ENCODE data around the gene LRRC37A3. TPM values are rescaled to one million over a fixed set of nuclear protein-coding genes. Genes with fewer than 3 reads are reported as not detected.
"Not testable (repeated sequence)": the region's sequence is repeated elsewhere in the genome, so short reads cannot be mapped to it uniquely, and the experiment has no call there.

The LRRC37A3 gene
- total and polyA plus RNA-seq, 12 donors, result 1.0 to 5.9 (median 3.2) TPM

GRCh38 chr17:64938925-64939474 lies 19.7 kb upstream of the LRRC37A3 start:
- peak in 8 of 9 donors; percentile 10 to 79 (median 50) for TF ChIP-seq CTCF (IDR thresholded peaks at IDR 0.05)
- no peak overlapping the region for H3K27ac ChIP-seq
- intact Hi-C loops (cut with DNase I), result loop anchor here in 4 of 10 donors (5.0 to 10.0 kb wide), 3 partner anchors 248 to 266 kb away; no protein-coding TSS in a partner anchor
- H3K4me1 ChIP-seq, result no peaks in the 10 kb centered on the region
- DNase-seq (peak; percentile 29 to 48), ATAC-seq (peak in 6 of 8 donors; percentile 38 to 82 (median 63))
- 42 to 45% methylated on average over 11 of the region's 11 CpGs for WGBS, 2 donors
- no peaks in the 10 kb centered on the region for H3K36me3 ChIP-seq
- H3K9me3 ChIP-seq, result no peaks in the 10 kb centered on the region
- H3K27me3 ChIP-seq, result no peaks in the 10 kb centered on the region
- H3K4me3 ChIP-seq, result peak overlapping the region in 1 of 10 donors; percentile 20

- H3K9me3 ChIP-seq, result no peaks in the 10 kb centered on the region
- no peak overlapping the region for H3K27ac ChIP-seq
- H3K27me3 ChIP-seq, result no peaks in the 10 kb centered on the region
- TF ChIP-seq CTCF (IDR thresholded peaks at IDR 0.05), result no peak
- no peak overlapping the region for H3K4me3 ChIP-seq
- H3K4me1 ChIP-seq, result no peaks in the 10 kb centered on the region
- ATAC-seq, result no peak
- DNase-seq, result no peak
- intact Hi-C loops (cut with DNase I), result loop anchor here in 4 of 10 donors (5.0 to 10.0 kb wide), 3 partner anchors 249 to 267 kb away; no protein-coding TSS in a partner anchor
- no peaks in the 10 kb centered on the region for H3K36me3 ChIP-seq
These were observed 19.0 kb upstream of the LRRC37A3 start for GRCh38 chr17:64938290-64938689.

- TF ChIP-seq CTCF (IDR thresholded peaks at IDR 0.05), result no peak
- intact Hi-C loops (cut with DNase I), result loop anchor here in 4 of 10 donors (5.0 to 10.0 kb wide), 3 partner anchors 251 to 269 kb away; no protein-coding TSS in a partner anchor
- ATAC-seq, result no peak
These were observed 16.8 kb upstream of the LRRC37A3 start for GRCh38 chr17:64936117-64936516.

GRCh38 chr17:64934284-64934778 lies 15.1 kb upstream of the LRRC37A3 start:
- not testable (repeated sequence) for H3K27me3 ChIP-seq, DNase-seq, H3K36me3 ChIP-seq, H3K4me3 ChIP-seq, H3K27ac ChIP-seq, H3K9me3 ChIP-seq, H3K4me1 ChIP-seq
- intact Hi-C loops (cut with DNase I), result loop anchor here in 4 of 10 donors (5.0 to 10.0 kb wide), 3 partner anchors 260 to 270 kb away; no protein-coding TSS in a partner anchor
- 92 to 94% methylated on average over 6 of the region's 6 CpGs for WGBS, 2 donors
- peak in 1 of 8 donors; percentile 56 for ATAC-seq

More at GRCh38 chr17:64936117-64936516, 16.8 kb upstream of the LRRC37A3 start:
- no peaks in the 10 kb centered on the region for H3K9me3 ChIP-seq
- no peak overlapping the region for H3K4me3 ChIP-seq
- no peak for DNase-seq
- 92% methylated on average over 10 of the region's 10 CpGs for WGBS, 2 donors
- H3K36me3 ChIP-seq, result no peaks in the 10 kb centered on the region
- H3K4me1 ChIP-seq, result no peaks in the 10 kb centered on the region
- no peaks in the 10 kb centered on the region for H3K27me3 ChIP-seq
- H3K27ac ChIP-seq, result no peak overlapping the region

- not testable (repeated sequence) for H3K27ac ChIP-seq, H3K27me3 ChIP-seq, H3K4me3 ChIP-seq, ATAC-seq, H3K9me3 ChIP-seq, H3K4me1 ChIP-seq, H3K36me3 ChIP-seq, DNase-seq
- intact Hi-C loops (cut with DNase I), result loop anchor here in 4 of 10 donors (5.0 to 10.0 kb wide), 3 partner anchors 262 to 272 kb away; no protein-coding TSS in a partner anchor
- WGBS, 2 donors, result 90 to 93% methylated on average over 3 of the region's 3 CpGs
These were observed 13.6 kb upstream of the LRRC37A3 start for GRCh38 chr17:64932850-64933249.

GRCh38 chr17:64930374-64930773 lies 11.1 kb upstream of the LRRC37A3 start:
- H3K36me3 ChIP-seq, H3K9me3 ChIP-seq, H3K4me1 ChIP-seq, H3K27me3 ChIP-seq, ATAC-seq, DNase-seq, H3K27ac ChIP-seq, H3K4me3 ChIP-seq: not testable (repeated sequence)
- WGBS, 2 donors, result 74 to 75% methylated on average over 7 of the region's 7 CpGs
- intact Hi-C loops (cut with DNase I), result loop anchor here in 4 of 10 donors (5.0 to 10.0 kb wide), 3 partner anchors 264 to 274 kb away; no protein-coding TSS in a partner anchor

- H3K36me3 ChIP-seq, H3K4me1 ChIP-seq, DNase-seq, H3K27me3 ChIP-seq, ATAC-seq, H3K9me3 ChIP-seq, H3K4me3 ChIP-seq, H3K27ac ChIP-seq: not testable (repeated sequence)
- intact Hi-C loops (cut with DNase I), result loop anchor here in 5 of 10 donors (5.0 to 10.0 kb wide), 4 partner anchors 33 to 275 kb away; no protein-coding TSS in a partner anchor
- 89 to 98% methylated on average over 3 to 6 of the region's 6 CpGs for WGBS, 2 donors
These were observed 10.3 kb upstream of the LRRC37A3 start for GRCh38 chr17:64929419-64930209.

- H3K4me1 ChIP-seq, H3K27ac ChIP-seq, H3K27me3 ChIP-seq, ATAC-seq, H3K9me3 ChIP-seq, H3K4me3 ChIP-seq, H3K36me3 ChIP-seq, DNase-seq: not testable (repeated sequence)
- 71 to 79% methylated on average over 3 of the region's 3 CpGs for WGBS, 2 donors
- intact Hi-C loops (cut with DNase I), result loop anchor here in 3 of 10 donors (5.0 to 10.0 kb wide), 2 partner anchors 34 to 266 kb away; no protein-coding TSS in a partner anchor
These were observed 9.4 kb upstream of the LRRC37A3 start for GRCh38 chr17:64928701-64929100.

Data from heart right ventricle (tissue), 16 donors.